Heart left ventricle (tissue), 16 donors: ENCODE results near the gene COL20A1. TPM values are rescaled to one million over a fixed set of nuclear protein-coding genes. Genes with fewer than 3 reads are reported as not detected.

Experiments
- ATAC-seq, 4 donors: fragments of 200-7000 bp; cut with Tn5 transposase; one replicate each; pipeline ENCODE4 v1.9.1; 2020 to 2022; ENCODE audit warnings: moderate library complexity in 4 of 4, mild to moderate bottlenecking in 3 of 4, moderate number of reproducible peaks in 1 of 4
- DNase-seq, 5 donors: peaks; one replicate each; pipeline ENCODE4 v3.0.0-alpha.2; 2020
- H3K27ac ChIP-seq, 12 donors: fragments of 200-600 bp; sonication (generic) in 4 of 12; one replicate each; pipeline versions ENCODE4 v1.5.0 to v1.8.0; 2016 to 2022; ENCODE audit warnings: mild to moderate bottlenecking in 2 of 12
- H3K27me3 ChIP-seq, 9 donors: fragments of 200-600 bp; sonication (generic) in 2 of 9; one replicate each; pipeline versions ENCODE4 v1.5.1 to v1.8.0; 2016 to 2022; ENCODE audit warnings: mild to moderate bottlenecking in 3 of 9
- H3K36me3 ChIP-seq, 9 donors: fragments of 200-600 bp; sonication (generic) in 2 of 9; one replicate each; pipeline versions ENCODE4 v1.5.0 to v1.8.0; 2018 to 2022; ENCODE audit warnings: mild to moderate bottlenecking in 2 of 9
- H3K4me1 ChIP-seq, 12 donors: fragments of 200-600 bp; sonication (generic) in 4 of 12; one replicate each; pipeline versions ENCODE4 v1.5.0 to v1.8.0; 2016 to 2022; ENCODE audit warnings: mild to moderate bottlenecking in 3 of 12
- H3K4me3 ChIP-seq, 12 donors: fragments of 200-600 bp; sonication (generic) in 4 of 12; one replicate each; pipeline versions ENCODE4 v1.5.0 to v1.8.0; 2017 to 2022; ENCODE audit warnings: mild to moderate bottlenecking in 9 of 12, moderate library complexity in 4 of 12
- H3K9me3 ChIP-seq, 12 donors: fragments of 200-600 bp; sonication (generic) in 4 of 12; one replicate each; pipeline versions ENCODE4 v1.5.0 to v1.8.0; 2016 to 2022; ENCODE audit warnings: mild to moderate bottlenecking in 1 of 12
- CTCF ChIP-seq, 12 donors: fragments of 200-600 bp; sonication (generic) in 4 of 12; IDR thresholded peaks; one replicate each; pipeline versions ENCODE4 v1.5.0 to v1.8.0; 2018 to 2022; ENCODE audit warnings: antibody characterized with exemption in 12 of 12, mild to moderate bottlenecking in 5 of 12
- POLR2A ChIP-seq, 2 donors: fragments of 450-650 bp; IDR thresholded peaks; one replicate each; pipeline ENCODE4 v1.6.1; 2017; ENCODE audit warnings: antibody characterized with exemption in 2 of 2, mild to moderate bottlenecking in 2 of 2, moderate library complexity in 2 of 2
- WGBS, 4 donors: extraction: QIAGEN DNeasy Blood & Tissue Kit in 2 of 4; methylation state at CpG; one replicate each; pipeline versions ENCODE4 v1.1.5 to v1.1.7; 2013 to 2018; 5-methylcytosine and 5-hydroxymethylcytosine counted together
- intact Hi-C, 10 donors: fragments of 100-400 bp; cut with DNase I; formaldehyde crosslinking; loops; one replicate each; pipeline versions ENCODE4 v1.11.1 to v1.14.2; 2022
- polyA plus RNA-seq, 2 donors: library from polyadenylated mRNA; stranded (reverse); fragments of 200-250 nt; gene quantifications; one replicate each; pipeline ENCODE4 v1.2.3, GENCODE V29; 2013
- total RNA-seq, 9 donors: library from RNA; depleted of rRNA in 2 of 9; stranded (reverse); fragments of >200 nt in 2 of 9; fragmentation: NEBNext Ultra II Directional in 3 of 9; extraction: Animal tissue kit (Norgen Biotek cat#: 25700) in 3 of 9; gene quantifications; one replicate each; pipeline versions ENCODE4 v1.1.0 to v1.2.4, GENCODE V29; 2016 to 2023
- donor health status: ischemic (EF 13 %, LVEDD 7.1; RV severe dilation, severe dysfunction).
- donor health status: healthy with polysubstance abuse.
- donor health status: DM: no; HTN: yes; CAD: no.
- donor health status: DM: no; HTN: no; CAD: no.
- donor health status: ischemic (EF 25% LVEDD 6.9; RV normal size, moderate dysfunction).
- donor health status: ischemic (EF 25% LVEDD 5.7; RV mildly dilated, moderate dysfunction).
- donor health status: healthy.
- donor health status: DM: yes; HTN: yes; CAD: no.
- donor health status: ischemic (EF 35%, LVEDD 5.7; RV mildly dilated, moderate dysfunction).
- donor health status: nonischemic (EF 11% LVEDD 7.7; RV severe dilation, severe dysfunction).
- donor health status: DM: yes; HTN: yes; CAD: no.
- donor health status: PGD.
- donor health status: ischemic (EF 29% LVEDD 5.4; RV normal size, mild dysfunction).
- donor health status: nonischemic (EF 23%, LVEDD 6.1; RV moderate dilation, normal function).

COL20A1 gene
- total and polyA plus RNA-seq, 11 donors = not detected

- H3K9me3 ChIP-seq = no peaks in the 10 kb centered on the region
- ATAC-seq (peak in 2 of 4 donors; percentile 21 to 30), DNase-seq (peak in 3 of 5 donors; percentile 35 to 58 (median 41))
- WGBS, 4 donors = 53 to 71% (median 59%) methylated on average over 7 to 9 of the region's 9 CpGs; no CpG with 5 or more reads in 1 of the 4 donors
- H3K27ac ChIP-seq = no peak overlapping the region
- no peak overlapping the region for H3K4me3 ChIP-seq
- peaks cover 0 to 7% (median 0%) of the 10 kb centered on the region in 12 donors for H3K4me1 ChIP-seq
- TF ChIP-seq CTCF (IDR thresholded peaks at IDR 0.05) = no peak
- no peak for TF ChIP-seq POLR2A (IDR thresholded peaks at IDR 0.05)
- H3K36me3 ChIP-seq = no peaks in the 10 kb centered on the region
- peaks cover 3 to 20% (median 4%) of the 10 kb centered on the region in 9 donors for H3K27me3 ChIP-seq
- intact Hi-C loops = no loop called here
Observed at GRCh38 chr20:63314015-63314471, 21.1 kb downstream of the COL20A1 start.

GRCh38 chr20:63314566-63315239 lies 21.7 kb downstream of the COL20A1 start:
- no peak overlapping the region for H3K4me3 ChIP-seq
- TF ChIP-seq POLR2A (IDR thresholded peaks at IDR 0.05) (no peak), CTCF (IDR thresholded peaks at IDR 0.05) (no peak)
- intact Hi-C loops = no loop called here
- H3K9me3 ChIP-seq = no peaks in the 10 kb centered on the region
- peaks cover 0 to 19% (median 0%) of the 10 kb centered on the region in 9 donors for H3K27me3 ChIP-seq
- DNase-seq (peak in 2 of 5 donors; percentile 21 to 56), ATAC-seq (no peak)
- no peak overlapping the region for H3K27ac ChIP-seq
- H3K36me3 ChIP-seq = no peaks in the 10 kb centered on the region
- 82 to 90% (median 84%) methylated on average over 15 to 21 of the region's 21 CpGs for WGBS, 4 donors
- peaks cover 0 to 7% (median 0%) of the 10 kb centered on the region in 12 donors for H3K4me1 ChIP-seq

GRCh38 chr20:63315240-63315689 lies 22.3 kb downstream of the COL20A1 start:
- Histone ChIP-seq H3K27ac (no peak overlapping the region), H3K36me3 (no peaks in the 10 kb centered on the region), H3K27me3 (peaks cover 0 to 22% (median 0%) of the 10 kb centered on the region in 9 donors), H3K4me3 (no peak overlapping the region), H3K9me3 (no peaks in the 10 kb centered on the region), H3K4me1 (peaks cover 0 to 7% (median 0%) of the 10 kb centered on the region in 12 donors)
- TF ChIP-seq CTCF (IDR thresholded peaks at IDR 0.05) (no peak), POLR2A (IDR thresholded peaks at IDR 0.05) (no peak)
- DNase-seq (peak in 3 of 5 donors; percentile 17 to 64 (median 25)), ATAC-seq (no peak)
- 51 to 64% (median 57%) methylated on average over 12 to 15 of the region's 15 CpGs for WGBS, 4 donors
- intact Hi-C loops = no loop called here

- peaks cover 0 to 23% (median 0%) of the 10 kb centered on the region in 9 donors for H3K27me3 ChIP-seq
- H3K36me3 ChIP-seq = no peaks in the 10 kb centered on the region
- DNase-seq (peak in 3 of 5 donors; percentile 20 to 60 (median 24)), ATAC-seq (no peak)
- no peak overlapping the region for H3K27ac ChIP-seq
- intact Hi-C loops = no loop called here
- H3K4me3 ChIP-seq = no peak overlapping the region
- H3K9me3 ChIP-seq = no peaks in the 10 kb centered on the region
- H3K4me1 ChIP-seq = peaks cover 0 to 7% (median 0%) of the 10 kb centered on the region in 12 donors
- TF ChIP-seq CTCF (IDR thresholded peaks at IDR 0.05) (no peak), POLR2A (IDR thresholded peaks at IDR 0.05) (no peak)
- WGBS, 4 donors = 75 to 80% (median 77%) methylated on average over 29 to 31 of the region's 31 CpGs
Observed at GRCh38 chr20:63315731-63316491, 22.9 kb downstream of the COL20A1 start.
